Activated CD4-positive, alpha-beta memory T cell treated with anti-CD3 and anti-CD28 coated beads for 36 hours (primary cell): ENCODE data around the gene AP4B1. TPM values are rescaled to one million over a fixed set of nuclear protein-coding genes. Genes with fewer than 3 reads are reported as not detected.

Experiments
- CTCF ChIA-PET: fragments of 350-600 bp; sonication (Branson Sonifier 250); formaldehyde crosslinking; loops from one replicate; lab custom pipeline; 2021; ENCODE audit warnings: antibody characterized with exemption, inconsistent platforms; lab: Charles Lee
- POLR2A ChIA-PET: fragments of 350-600 bp; sonication (Branson Sonifier 250); formaldehyde crosslinking; loops from one replicate; lab custom pipeline; 2021; ENCODE audit warnings: antibody characterized with exemption; lab: Charles Lee
- DNase-seq: peaks from one replicate; pipeline ENCODE4 v3.0.0-alpha.2; 2020
- H3K27ac Mint-ChIP-seq: one replicate; pipeline ENCODE4 v1.8.0; 2021; ENCODE audit warnings: mixed read lengths
- H3K27me3 Mint-ChIP-seq: one replicate; pipeline ENCODE4 v1.8.0; 2021; ENCODE audit warnings: mixed read lengths
- H3K36me3 Mint-ChIP-seq: one replicate; pipeline ENCODE4 v1.8.0; 2021; ENCODE audit warnings: mixed read lengths
- H3K4me1 Mint-ChIP-seq: one replicate; pipeline ENCODE4 v1.8.0; 2021; ENCODE audit warnings: low read depth, mixed read lengths
- H3K4me3 Mint-ChIP-seq: one replicate; pipeline ENCODE4 v1.8.0; 2021; ENCODE audit warnings: mild to moderate bottlenecking, mixed read lengths
- H3K9me3 Mint-ChIP-seq: one replicate; pipeline ENCODE4 v1.8.0; 2021; ENCODE audit warnings: mixed read lengths
- intact Hi-C: fragments of 100-400 bp; cut with micrococcal nuclease; formaldehyde crosslinking; loops from one replicate; pipeline ENCODE4 v1.15.1; 2023
- total RNA-seq, 2 experiments: library from RNA; stranded (reverse); gene quantifications; one replicate each; pipeline ENCODE4 v1.2.3, GENCODE V29; 2021

AP4B1 gene
- total RNA-seq, 2 experiments from 2014 or later = 41.4 to 42.2 TPM

- H3K4me1 Mint-ChIP-seq = peaks cover 66% of the 10 kb centered on the region
- intact Hi-C loops = loop anchor here (2.0 to 5.0 kb wide), 2 partner anchors 39 to 883 kb away; partner anchors contain the start of gene CSDE1
- H3K4me3 Mint-ChIP-seq = peak overlapping the region; percentile 30
- H3K9me3 Mint-ChIP-seq = no peaks in the 10 kb centered on the region
- POLR2A ChIA-PET = interaction anchor here (0.9 to 2.9 kb wide), 4 partner anchors 30 to 115 kb away, joined by 4 to 11 read pairs (median 8); partner anchors contain the start of genes AP4B1, DCLRE1B, HIPK1 and PHTF1
- peak; percentile 33 for DNase-seq
- H3K27me3 Mint-ChIP-seq = no peaks in the 10 kb centered on the region
- H3K27ac Mint-ChIP-seq = peak overlapping the region; percentile 87
- H3K36me3 Mint-ChIP-seq = peaks cover 13% of the 10 kb centered on the region
- CTCF ChIA-PET = interaction anchor here (0.6 to 1.6 kb wide), 5 partner anchors 10 to 67 kb away, joined by 3 to 5 read pairs (median 3); partner anchors contain the start of gene HIPK1
Measured at GRCh38 chr1:113874012-113874879, 30.4 kb downstream of the AP4B1 start.

- Mint-ChIP-seq H3K4me1 (peaks cover 71% of the 10 kb centered on the region), H3K27ac (peak overlapping the region; percentile 97), H3K4me3 (peak overlapping the region; percentile 80), H3K27me3 (no peaks in the 10 kb centered on the region), H3K9me3 (no peaks in the 10 kb centered on the region), H3K36me3 (peaks cover 20% of the 10 kb centered on the region)
- CTCF ChIA-PET = interaction anchor here (1.0 kb wide), 1 partner anchor 58 kb away, joined by 3 read pairs; no protein-coding TSS in a partner anchor
- intact Hi-C loops = loop anchor here (5.0 kb wide), 1 partner anchor 885 kb away; the partner anchor contains the start of gene CSDE1
- POLR2A ChIA-PET = interaction anchor here (0.5 to 1.3 kb wide), 4 partner anchors 17 to 58 kb away, joined by 4 to 16 read pairs (median 4); partner anchors contain the start of genes AP4B1 and HIPK1
- peak; percentile 27 for DNase-seq
Measured at GRCh38 chr1:113872219-113872935, 32.2 kb downstream of the AP4B1 start.

GRCh38 chr1:113871597-113872113 is 32.9 kb downstream of the AP4B1 start, which contains the start of gene PTPN22:
Gene PTPN22 (minus strand): TSS chr1:113871712.
- CTCF ChIA-PET = interaction anchor here (1.0 kb wide), 1 partner anchor 59 kb away, joined by 3 read pairs; no protein-coding TSS in a partner anchor
- Mint-ChIP-seq H3K4me3 (peak within 1 kb of the TSS; percentile 80), H3K36me3 (peaks cover 22% of the 10 kb centered on the region), H3K4me1 (peaks cover 75% of the 10 kb centered on the region), H3K27ac (peak within 1 kb of the TSS; percentile 97), H3K27me3 (no peaks in the 10 kb centered on the region), H3K9me3 (no peaks in the 10 kb centered on the region)
- intact Hi-C loops = loop anchor here (1.0 to 5.0 kb wide), 6 partner anchors 17 to 886 kb away; partner anchors contain the start of genes AP4B1, CSDE1 and RSBN1
- DNase-seq = peak; percentile 89
- POLR2A ChIA-PET = interaction anchor here (1.0 to 1.3 kb wide), 2 partner anchors 33 to 59 kb away, joined by 4 to 16 read pairs; partner anchors contain the start of genes AP4B1 and HIPK1

- H3K27ac Mint-ChIP-seq = peak overlapping the region; percentile 97
- H3K4me3 Mint-ChIP-seq = peak overlapping the region; percentile 80
- ChIA-PET CTCF (interaction anchor here (1.4 to 4.7 kb wide), 4 partner anchors 34 to 60 kb away, joined by 4 to 31 read pairs (median 12); partner anchors contain the start of genes AP4B1, DCLRE1B and HIPK1), POLR2A (interaction anchor here (3.3 to 3.6 kb wide), 2 partner anchors 33 to 60 kb away, joined by 22 to 36 read pairs; partner anchors contain the start of genes AP4B1 and HIPK1)
- H3K9me3 Mint-ChIP-seq = no peaks in the 10 kb centered on the region
- H3K36me3 Mint-ChIP-seq = peaks cover 22% of the 10 kb centered on the region
- peak; percentile 37 for DNase-seq
- no peaks in the 10 kb centered on the region for H3K27me3 Mint-ChIP-seq
- intact Hi-C loops = loop anchor here (1.0 to 5.0 kb wide), 6 partner anchors 16 to 887 kb away; partner anchors contain the start of genes AP4B1, CSDE1 and RSBN1
- peaks cover 75% of the 10 kb centered on the region for H3K4me1 Mint-ChIP-seq
Measured at GRCh38 chr1:113870778-113871177, 33.8 kb downstream of the AP4B1 start.

- intact Hi-C loops = no loop called here
- H3K36me3 Mint-ChIP-seq = peaks cover 25% of the 10 kb centered on the region
Measured at GRCh38 chr1:113868387-113869083, 36.1 kb downstream of the AP4B1 start.

GRCh38 chr1:113861641-113862040 is 43.0 kb downstream of the AP4B1 start:
- intact Hi-C loops = no loop called here
- Mint-ChIP-seq H3K4me1 (peaks cover 38% of the 10 kb centered on the region), H3K36me3 (peaks cover 21% of the 10 kb centered on the region), H3K9me3 (no peaks in the 10 kb centered on the region), H3K4me3 (no peak overlapping the region), H3K27ac (no peak overlapping the region), H3K27me3 (no peaks in the 10 kb centered on the region)
- CTCF ChIA-PET = interaction anchor here (1.0 kb wide), 1 partner anchor 26 kb away, joined by 3 read pairs; no protein-coding TSS in a partner anchor
- no peak for DNase-seq
- POLR2A ChIA-PET = no interaction called here

More at GRCh38 chr1:113868387-113869083, 36.1 kb downstream of the AP4B1 start:
- Mint-ChIP-seq H3K4me1 (peaks cover 59% of the 10 kb centered on the region), H3K27me3 (no peaks in the 10 kb centered on the region), H3K27ac (peak overlapping the region; percentile 97), H3K9me3 (no peaks in the 10 kb centered on the region), H3K4me3 (peak overlapping the region; percentile 80)
- CTCF ChIA-PET = interaction anchor here (1.7 to 4.7 kb wide), 3 partner anchors 9 to 36 kb away, joined by 4 to 31 read pairs (median 14); partner anchors contain the start of genes AP4B1 and DCLRE1B
- POLR2A ChIA-PET = interaction anchor here (1.1 to 3.6 kb wide), 4 partner anchors 12 to 62 kb away, joined by 3 to 36 read pairs (median 16); partner anchors contain the start of genes AP4B1, HIPK1 and RSBN1
- no peak for DNase-seq

GRCh38 chr1:113860891-113861290 is 43.7 kb downstream of the AP4B1 start:
- Mint-ChIP-seq H3K27ac (peak overlapping the region; percentile 60), H3K4me3 (no peak overlapping the region), H3K27me3 (no peaks in the 10 kb centered on the region), H3K9me3 (no peaks in the 10 kb centered on the region), H3K36me3 (peaks cover 28% of the 10 kb centered on the region), H3K4me1 (peaks cover 36% of the 10 kb centered on the region)
- ChIA-PET POLR2A (interaction anchor here (0.7 to 1.2 kb wide), 2 partner anchors 9 to 70 kb away, joined by 3 read pairs; no protein-coding TSS in a partner anchor), CTCF (interaction anchor here (0.7 to 1.9 kb wide), 3 partner anchors 9 to 55 kb away, joined by 3 to 6 read pairs (median 4); partner anchors contain the start of gene AP4B1)
- intact Hi-C loops = no loop called here
- DNase-seq = no peak

- peaks cover 34% of the 10 kb centered on the region for H3K36me3 Mint-ChIP-seq
- peak overlapping the region; percentile 4 for H3K27ac Mint-ChIP-seq
- CTCF ChIA-PET = interaction anchor here (1.0 to 1.9 kb wide), 5 partner anchors 9 to 487 kb away, joined by 3 to 6 read pairs (median 4); partner anchors contain the start of gene AP4B1
- no peaks in the 10 kb centered on the region for H3K27me3 Mint-ChIP-seq
- H3K4me1 Mint-ChIP-seq = peaks cover 36% of the 10 kb centered on the region
- H3K4me3 Mint-ChIP-seq = no peak overlapping the region
- DNase-seq = no peak
- POLR2A ChIA-PET = interaction anchor here (1.0 to 1.8 kb wide), 3 partner anchors 21 to 69 kb away, joined by 3 to 6 read pairs (median 3); partner anchors contain the start of genes AP4B1 and HIPK1
- intact Hi-C loops = no loop called here
- no peaks in the 10 kb centered on the region for H3K9me3 Mint-ChIP-seq
Measured at GRCh38 chr1:113859478-113860175, 45.0 kb downstream of the AP4B1 start.

GRCh38 chr1:113858982-113859381 is 45.6 kb downstream of the AP4B1 start:
- intact Hi-C loops = no loop called here
- H3K36me3 Mint-ChIP-seq = peaks cover 40% of the 10 kb centered on the region
- no peak overlapping the region for H3K4me3 Mint-ChIP-seq
- DNase-seq = no peak
- peaks cover 42% of the 10 kb centered on the region for H3K4me1 Mint-ChIP-seq
- H3K27me3 Mint-ChIP-seq = no peaks in the 10 kb centered on the region
- POLR2A ChIA-PET = interaction anchor here (1.1 to 1.8 kb wide), 2 partner anchors 22 to 70 kb away, joined by 3 to 6 read pairs; partner anchors contain the start of gene HIPK1
- peak overlapping the region; percentile 4 for H3K27ac Mint-ChIP-seq
- no peaks in the 10 kb centered on the region for H3K9me3 Mint-ChIP-seq
- CTCF ChIA-PET = interaction anchor here (1.3 to 1.4 kb wide), 2 partner anchors 9 to 72 kb away, joined by 4 read pairs; no protein-coding TSS in a partner anchor
